Thymus (tissue), 11 donors: Measurements from ENCODE around the gene LRRC74B. TPM values are rescaled to one million over a fixed set of nuclear protein-coding genes. Genes with fewer than 3 reads are reported as not detected.
"Not testable (repeated sequence)": the region's sequence is repeated elsewhere in the genome, so short reads cannot be mapped to it uniquely, and the experiment has no call there.

Experiments used
- DNase-seq, 9 donors: peaks; one replicate each; pipeline ENCODE4 v3.0.0-alpha.2; 2013; ENCODE audit warnings: low spot score in 9 of 9, low read depth in 6 of 9, missing footprints in 1 of 9
- H3K27ac ChIP-seq, 2 donors: one replicate each; pipeline ENCODE4 v1.5.1; 2013; ENCODE audit warnings: control low read depth in 1 of 2, low read depth in 1 of 2, low read length in 1 of 2, mild to moderate bottlenecking in 1 of 2, moderate library complexity in 1 of 2
- H3K27me3 ChIP-seq, 2 donors: one replicate each; pipeline ENCODE4 v1.5.1; 2013; ENCODE audit warnings: low read length in 1 of 2; ENCODE audit not compliant: control insufficient read depth in 2 of 2, insufficient read depth in 1 of 2
- H3K36me3 ChIP-seq, 2 donors: one replicate each; pipeline ENCODE4 v1.5.1; 2013; ENCODE audit warnings: low read length in 1 of 2, mild to moderate bottlenecking in 1 of 2, moderate library complexity in 1 of 2; ENCODE audit not compliant: control insufficient read depth in 2 of 2, insufficient read depth in 2 of 2
- H3K4me1 ChIP-seq, 2 donors: one replicate each; pipeline ENCODE4 v1.5.1; 2013; ENCODE audit warnings: low read length in 2 of 2; ENCODE audit not compliant: control insufficient read depth in 2 of 2, insufficient read depth in 2 of 2
- H3K4me3 ChIP-seq, 2 donors: one replicate each; pipeline ENCODE4 v1.5.1; 2013; ENCODE audit warnings: low read length in 2 of 2, control low read depth in 1 of 2, mild to moderate bottlenecking in 1 of 2
- H3K9me3 ChIP-seq, 2 donors: one replicate each; pipeline ENCODE4 v1.5.1; 2013; ENCODE audit warnings: low read length in 1 of 2, mild to moderate bottlenecking in 1 of 2; ENCODE audit not compliant: control insufficient read depth in 2 of 2, insufficient read depth in 1 of 2
- WGBS: extraction: QIAGEN DNeasy Blood & Tissue Kit; methylation state at CpG from one replicate; pipeline ENCODE4 v1.1.7; 2013; 5-methylcytosine and 5-hydroxymethylcytosine counted together
- polyA plus RNA-seq: library from polyadenylated mRNA; stranded (reverse); fragments of 200-250 nt; gene quantifications from one replicate; pipeline ENCODE4 v1.2.3, GENCODE V29; 2013
- total RNA-seq: library from RNA; stranded (reverse); fragments of 120-200 nt; gene quantifications from one replicate; pipeline ENCODE4 v1.2.4, GENCODE V29; 2013
- donor health status: healthy.

Gene LRRC74B
- total and polyA plus RNA-seq, 2 donors, result 0.16 TPM; not detected in 1

- Histone ChIP-seq H3K27ac (no peak overlapping the region), H3K4me1 (no peaks in the 10 kb centered on the region), H3K4me3 (no peak overlapping the region), H3K9me3 (no peaks in the 10 kb centered on the region), H3K27me3 (peaks cover 0 to 4% of the 10 kb centered on the region in 2 donors), H3K36me3 (no peaks in the 10 kb centered on the region)
- WGBS, result 76% methylated on average over 5 of the region's 5 CpGs
- DNase-seq, result no peak
These were observed 23.6 kb downstream of the LRRC74B start for GRCh38 chr22:21069375-21069774.

- H3K36me3 ChIP-seq, result no peaks in the 10 kb centered on the region
- no peak overlapping the region for H3K27ac ChIP-seq
- peaks cover 0 to 2% of the 10 kb centered on the region in 2 donors for H3K27me3 ChIP-seq
- no peak overlapping the region for H3K4me3 ChIP-seq
- no peaks in the 10 kb centered on the region for H3K9me3 ChIP-seq
- 93% methylated on average over 17 of the region's 17 CpGs for WGBS
- DNase-seq, result no peak
- no peaks in the 10 kb centered on the region for H3K4me1 ChIP-seq
These were observed 25.2 kb downstream of the LRRC74B start for GRCh38 chr22:21070690-21071615.

DNA sequence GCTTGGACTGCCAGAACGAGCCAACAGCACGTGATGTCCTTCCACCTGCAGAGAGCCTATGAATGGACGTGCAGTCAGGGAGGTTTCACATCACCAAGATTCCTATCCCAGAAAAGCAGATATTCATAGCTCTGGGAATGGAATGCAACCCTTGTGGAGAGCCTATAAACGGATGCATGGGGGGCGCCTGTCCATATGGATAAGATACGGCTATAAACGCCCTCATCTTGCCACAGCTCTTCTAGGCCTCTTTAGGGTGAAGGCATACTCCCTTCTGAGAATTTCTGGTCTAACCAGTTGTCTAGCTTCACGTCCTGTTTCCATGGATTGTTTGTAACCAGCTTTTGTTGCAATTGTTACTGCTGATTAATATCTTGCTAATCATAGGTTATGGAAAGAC lies 26.1 kb downstream of the LRRC74B start:
- H3K4me1 ChIP-seq, H3K27me3 ChIP-seq, DNase-seq, H3K9me3 ChIP-seq, H3K27ac ChIP-seq, H3K4me3 ChIP-seq, H3K36me3 ChIP-seq: not testable (repeated sequence)
- WGBS, result 85% methylated on average over 8 of the region's 8 CpGs

- no peaks in the 10 kb centered on the region for H3K9me3 ChIP-seq
- 88% methylated on average over 3 of the region's 3 CpGs for WGBS
- no peak overlapping the region for H3K27ac ChIP-seq
- no peaks in the 10 kb centered on the region for H3K4me1 ChIP-seq
- no peak for DNase-seq
- no peak overlapping the region for H3K4me3 ChIP-seq
- H3K27me3 ChIP-seq, result peaks cover 0 to 2% of the 10 kb centered on the region in 2 donors
- H3K36me3 ChIP-seq, result no peaks in the 10 kb centered on the region
These were observed 27.3 kb downstream of the LRRC74B start for GRCh38 chr22:21073023-21073422.

DNA sequence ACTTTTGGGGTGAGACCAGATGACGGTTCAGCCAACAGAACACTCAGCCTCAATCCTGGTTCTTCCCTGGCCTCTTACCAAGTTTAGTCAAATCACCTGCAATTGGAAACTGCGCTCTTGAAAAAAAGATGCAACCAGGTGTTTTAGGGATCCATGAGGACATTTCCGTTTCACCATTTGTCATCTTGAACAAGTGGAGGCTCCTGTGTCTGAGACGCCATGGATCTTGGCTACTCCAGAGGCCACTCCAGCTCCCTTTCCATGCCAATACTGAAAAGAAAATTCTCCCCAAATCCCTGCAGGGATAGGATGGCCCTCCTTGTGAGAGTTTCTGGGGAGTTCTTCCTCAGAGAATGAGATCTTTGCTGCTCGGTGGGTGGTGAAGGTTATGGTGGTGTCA lies 27.7 kb downstream of the LRRC74B start:
- Histone ChIP-seq H3K4me3 (no peak overlapping the region), H3K9me3 (no peaks in the 10 kb centered on the region), H3K4me1 (no peaks in the 10 kb centered on the region), H3K36me3 (no peaks in the 10 kb centered on the region), H3K27me3 (peaks cover 0 to 2% of the 10 kb centered on the region in 2 donors), H3K27ac (no peak overlapping the region)
- no peak for DNase-seq
- 95% methylated on average over 5 of the region's 5 CpGs for WGBS

- H3K27me3 ChIP-seq, result peaks cover 0 to 2% of the 10 kb centered on the region in 2 donors
- WGBS, result 68% methylated on average over 7 of the region's 7 CpGs
- DNase-seq, result no peak
- no peak overlapping the region for H3K27ac ChIP-seq
- H3K4me1 ChIP-seq, result no peaks in the 10 kb centered on the region
- H3K9me3 ChIP-seq, result no peaks in the 10 kb centered on the region
- no peak overlapping the region for H3K4me3 ChIP-seq
- H3K36me3 ChIP-seq, result no peaks in the 10 kb centered on the region
These were observed 28.5 kb downstream of the LRRC74B start for GRCh38 chr22:21074102-21074715.

DNA sequence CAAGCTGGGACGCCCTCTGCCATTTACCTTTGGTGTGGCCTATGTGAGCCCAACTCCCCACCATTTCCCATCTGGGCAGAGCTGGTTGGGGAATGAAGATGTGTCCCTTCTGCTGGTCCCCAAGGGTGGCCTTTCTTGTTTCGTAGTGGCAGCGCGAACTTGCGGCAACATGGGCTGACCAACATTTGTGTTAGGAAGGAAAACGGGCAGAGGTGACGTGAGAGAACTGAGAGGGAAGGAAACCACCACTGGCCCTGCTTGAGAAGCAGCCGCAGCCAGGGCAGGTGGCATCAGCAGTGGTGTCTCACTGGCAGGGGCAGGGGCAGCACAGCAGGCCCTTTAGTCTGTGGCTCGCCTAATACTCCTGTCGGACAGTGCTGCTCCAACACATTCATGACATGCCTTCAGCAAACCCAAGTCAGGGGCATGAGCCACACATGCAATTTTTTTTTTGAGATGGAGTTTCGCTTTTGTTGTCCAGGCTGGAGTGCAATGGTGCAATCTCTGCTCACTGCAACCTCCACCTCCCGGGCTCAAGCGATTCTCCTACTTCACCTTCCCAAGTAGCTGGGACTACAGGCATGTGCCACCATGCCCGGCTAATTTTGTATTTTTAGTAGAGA lies 29.9 kb downstream of the LRRC74B start:
- no peak overlapping the region for H3K27ac ChIP-seq
- H3K4me1 ChIP-seq, result no peaks in the 10 kb centered on the region
- no peaks in the 10 kb centered on the region for H3K36me3 ChIP-seq
- 94% methylated on average over 14 of the region's 14 CpGs for WGBS
- peaks cover 0 to 2% of the 10 kb centered on the region in 2 donors for H3K27me3 ChIP-seq
- H3K9me3 ChIP-seq, result no peaks in the 10 kb centered on the region
- no peak overlapping the region for H3K4me3 ChIP-seq
- no peak for DNase-seq

- Histone ChIP-seq H3K4me3 (no peak overlapping the region), H3K36me3 (no peaks in the 10 kb centered on the region), H3K9me3 (no peaks in the 10 kb centered on the region), H3K27ac (no peak overlapping the region), H3K27me3 (peaks cover 0 to 2% of the 10 kb centered on the region in 2 donors), H3K4me1 (no peaks in the 10 kb centered on the region)
- WGBS, result 97% methylated on average over 21 of the region's 21 CpGs
- no peak for DNase-seq
These were observed 31.3 kb downstream of the LRRC74B start for GRCh38 chr22:21076912-21077625.
